ENCODE data around the gene PEX3. TPM values are rescaled to one million over a fixed set of nuclear protein-coding genes. Genes with fewer than 3 reads are reported as not detected.
"Not testable (repeated sequence)": the region's sequence is repeated elsewhere in the genome, so short reads cannot be mapped to it uniquely, and the experiment has no call there.

PEX3 gene
- total and polyA plus RNA-seq, 2 donors (not counting 1 experiment from before 2014, with no cell fraction given): 9.3 to 23.2 TPM

DNA sequence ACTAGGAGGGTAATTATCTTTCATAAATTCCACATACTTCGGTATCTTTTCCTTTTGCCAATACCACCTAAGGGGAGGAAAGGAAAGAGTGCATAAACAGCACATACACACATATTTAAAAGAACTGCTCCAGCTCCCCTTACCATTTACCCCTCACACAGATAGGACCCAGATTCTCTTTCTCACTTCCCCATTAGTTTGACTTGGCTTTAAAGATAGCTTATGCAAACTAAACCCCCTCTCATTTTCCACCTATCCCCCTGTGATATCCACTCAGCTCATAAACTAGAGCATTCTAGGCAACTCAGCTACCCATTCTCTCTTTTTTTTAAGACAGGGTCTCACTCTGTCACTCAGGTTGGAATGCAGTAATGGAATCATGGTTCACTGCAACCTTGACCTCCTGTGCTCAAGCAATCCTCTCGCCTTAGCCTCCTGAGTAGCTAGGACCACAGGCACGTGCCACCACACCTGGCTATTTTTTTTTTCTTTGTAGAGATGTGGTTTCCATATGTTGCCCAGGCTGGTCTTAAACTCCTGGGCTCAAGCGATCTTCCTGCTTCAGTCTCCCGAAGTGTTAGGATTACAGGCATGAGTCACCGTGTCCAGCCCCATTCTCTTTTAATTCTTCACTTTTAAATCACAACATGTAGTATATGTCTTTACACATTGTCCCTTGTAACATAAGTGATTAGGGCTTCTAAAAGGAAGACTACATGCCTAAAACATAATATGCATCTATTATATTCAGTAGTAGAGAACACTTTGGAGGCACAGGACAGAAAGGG is 56.9 kb downstream of the PEX3 start:
- intact Hi-C loops (cut with micrococcal nuclease): no loop called here
- no peaks in the 10 kb centered on the region for H3K9me3 ChIP-seq (ENCODE audit: control extremely low read depth in 1 of 3, control insufficient read depth in 2 of 3, insufficient read depth in 1 of 3, low read length in 2 of 3)
- no peak overlapping the region for H3K9ac ChIP-seq (ENCODE audit: low read length)
- H3K4me2 ChIP-seq (replicated peaks; ENCODE audit: low read depth, low read length, poor library complexity, severe bottlenecking): no peak overlapping the region
- Mint-ChIP-seq H3K27ac (no peak overlapping the region), H3K9me3 (ENCODE audit: insufficient read depth) (no peaks in the 10 kb centered on the region), H3K4me3 (no peak overlapping the region), H3K4me1 (peaks cover 28% of the 10 kb centered on the region), H3K27me3 (no peaks in the 10 kb centered on the region)
- peaks cover 6% of the 10 kb centered on the region for H3K79me2 ChIP-seq (ENCODE audit: control insufficient read depth, insufficient read depth, low read length)
- H4K20me1 ChIP-seq (ENCODE audit: control insufficient read depth, insufficient read depth, low read length, poor library complexity, severe bottlenecking): no peaks in the 10 kb centered on the region
- no peaks in the 10 kb centered on the region for H3K27me3 ChIP-seq (replicated peaks in 1 of 4; ENCODE audit: control extremely low read depth in 1 of 4, control insufficient read depth in 3 of 4, insufficient read depth in 4 of 4, low read length in 3 of 4)
- peaks cover 0 to 7% of the 10 kb centered on the region in 2 experiments for H3K36me3 ChIP-seq (replicated peaks in 1 of 2; ENCODE audit: control extremely low read depth in 1 of 2, control insufficient read depth in 1 of 2, extremely low read depth in 1 of 2, insufficient read depth in 2 of 2, low read length in 1 of 2)
- DNase-seq: no peak
- H2AFZ ChIP-seq (ENCODE audit: insufficient read depth, low read depth, low read length, poor library complexity, severe bottlenecking): no peak overlapping the region
- WGBS (ENCODE audit: insufficient coverage): 63% methylated on average over 2 of the region's 6 CpGs
- no peak overlapping the region for H3K4me3 ChIP-seq (ENCODE audit: control extremely low read depth in 1 of 5, extremely low read depth in 1 of 5, insufficient read depth in 1 of 5, low read depth in 2 of 5, low read length in 4 of 5)
- no peak overlapping the region for H3K27ac ChIP-seq (ENCODE audit: low read length in 2 of 2)
- POLR2A ChIA-PET: no interaction called here
- CTCF ChIA-PET: interaction anchor here (0.7 kb wide), 1 partner anchor 570 kb away, joined by 3 read pairs; no protein-coding TSS in a partner anchor
- ATAC-seq (ENCODE audit: low read depth): no peak
- TF ChIP-seq, protein P1, sequence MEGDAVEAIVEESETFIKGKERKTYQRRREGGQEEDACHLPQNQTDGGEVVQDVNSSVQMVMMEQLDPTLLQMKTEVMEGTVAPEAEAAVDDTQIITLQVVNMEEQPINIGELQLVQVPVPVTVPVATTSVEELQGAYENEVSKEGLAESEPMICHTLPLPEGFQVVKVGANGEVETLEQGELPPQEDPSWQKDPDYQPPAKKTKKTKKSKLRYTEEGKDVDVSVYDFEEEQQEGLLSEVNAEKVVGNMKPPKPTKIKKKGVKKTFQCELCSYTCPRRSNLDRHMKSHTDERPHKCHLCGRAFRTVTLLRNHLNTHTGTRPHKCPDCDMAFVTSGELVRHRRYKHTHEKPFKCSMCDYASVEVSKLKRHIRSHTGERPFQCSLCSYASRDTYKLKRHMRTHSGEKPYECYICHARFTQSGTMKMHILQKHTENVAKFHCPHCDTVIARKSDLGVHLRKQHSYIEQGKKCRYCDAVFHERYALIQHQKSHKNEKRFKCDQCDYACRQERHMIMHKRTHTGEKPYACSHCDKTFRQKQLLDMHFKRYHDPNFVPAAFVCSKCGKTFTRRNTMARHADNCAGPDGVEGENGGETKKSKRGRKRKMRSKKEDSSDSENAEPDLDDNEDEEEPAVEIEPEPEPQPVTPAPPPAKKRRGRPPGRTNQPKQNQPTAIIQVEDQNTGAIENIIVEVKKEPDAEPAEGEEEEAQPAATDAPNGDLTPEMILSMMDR (IDR thresholded peaks at IDR 0.05): no peak
- no peak for TF ChIP-seq EZH2 (IDR thresholded peaks at IDR 0.05; ENCODE audit: borderline replicate concordance, insufficient read depth, low read depth, low read length, poor library complexity, severe bottlenecking)
- peaks cover 15 to 19% of the 10 kb centered on the region in 2 donors for H3K4me1 ChIP-seq (ENCODE audit: control insufficient read depth in 2 of 2, insufficient read depth in 2 of 2, low read length in 2 of 2)

DNA sequence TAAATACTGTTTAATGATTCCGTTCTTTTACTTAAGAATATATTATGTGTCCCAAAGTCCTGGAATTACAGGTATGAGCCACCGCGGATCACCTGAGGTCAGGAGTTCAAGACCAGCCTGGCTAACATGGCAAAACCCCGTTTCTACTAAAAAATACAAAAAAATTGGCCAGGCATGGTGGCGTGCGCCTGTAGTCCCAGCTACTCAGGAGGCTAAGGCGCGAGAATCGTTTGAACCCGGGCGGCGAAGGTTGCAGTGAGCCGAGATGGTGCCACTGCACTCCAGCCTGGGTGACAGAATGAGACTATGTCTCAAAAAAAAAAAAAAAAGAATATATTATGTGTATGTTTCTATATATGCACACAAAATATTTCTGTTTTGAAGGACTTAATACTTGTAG is 59.7 kb downstream of the PEX3 start:
- H3K27me3 ChIP-seq (replicated peaks in 1 of 4; ENCODE audit: control extremely low read depth in 1 of 4, control insufficient read depth in 3 of 4, insufficient read depth in 4 of 4, low read length in 3 of 4); H3K9me3 Mint-ChIP-seq (ENCODE audit: insufficient read depth); H3K79me2 ChIP-seq (ENCODE audit: control insufficient read depth, insufficient read depth, low read length); H3K9me3 ChIP-seq (ENCODE audit: control extremely low read depth in 1 of 3, control insufficient read depth in 2 of 3, insufficient read depth in 1 of 3, low read length in 2 of 3); H3K27ac ChIP-seq (ENCODE audit: low read length in 2 of 2); H3K27me3 Mint-ChIP-seq; ATAC-seq (ENCODE audit: low read depth); H3K36me3 ChIP-seq (replicated peaks in 1 of 2; ENCODE audit: control extremely low read depth in 1 of 2, control insufficient read depth in 1 of 2, extremely low read depth in 1 of 2, insufficient read depth in 2 of 2, low read length in 1 of 2); H4K20me1 ChIP-seq (ENCODE audit: control insufficient read depth, insufficient read depth, low read length, poor library complexity, severe bottlenecking); DNase-seq: not testable (repeated sequence)
- Mint-ChIP-seq H3K27ac (peak overlapping the region; percentile 95), H3K4me1 (peaks cover 31% of the 10 kb centered on the region), H3K4me3 (peak overlapping the region; percentile 98)
- 93% methylated on average over 6 of the region's 13 CpGs for WGBS (ENCODE audit: insufficient coverage)
- Histone ChIP-seq H3K4me3 (ENCODE audit: control extremely low read depth in 1 of 5, extremely low read depth in 1 of 5, insufficient read depth in 1 of 5, low read depth in 2 of 5, low read length in 4 of 5) (peak overlapping the region in 1 of 5 experiments; percentile 74), H3K4me1 (ENCODE audit: control insufficient read depth in 2 of 2, insufficient read depth in 2 of 2, low read length in 2 of 2) (peaks cover 15 to 19% of the 10 kb centered on the region in 2 donors), H2AFZ (ENCODE audit: insufficient read depth, low read depth, low read length, poor library complexity, severe bottlenecking) (peak overlapping the region; percentile 91), H3K9ac (ENCODE audit: low read length) (peak overlapping the region; percentile 83), H3K4me2 (replicated peaks; ENCODE audit: low read depth, low read length, poor library complexity, severe bottlenecking) (peak overlapping the region; percentile 80)
- intact Hi-C loops (cut with micrococcal nuclease): loop anchor here (2.0 kb wide), 1 partner anchor 26 kb away; no protein-coding TSS in a partner anchor
- POLR2A ChIA-PET: interaction anchor here (1.3 kb wide), 1 partner anchor 60 kb away, joined by 4 read pairs; the partner anchor contains the start of genes ADAT2 and PEX3
- CTCF ChIA-PET: interaction anchor here (1.5 to 4.5 kb wide), 2 partner anchors 26 to 65 kb away, joined by 9 to 26 read pairs; no protein-coding TSS in a partner anchor
